ENCODE results near the gene CLCA4. TPM values are rescaled to one million over a fixed set of nuclear protein-coding genes. Genes with fewer than 3 reads are reported as not detected.

Gene CLCA4
- total and polyA plus RNA-seq, 9 of the 15 experiments (the other 6 are each of a cell fraction or from before 2014, with no cell fraction given): not detected

- TF ChIP-seq, protein P1, sequence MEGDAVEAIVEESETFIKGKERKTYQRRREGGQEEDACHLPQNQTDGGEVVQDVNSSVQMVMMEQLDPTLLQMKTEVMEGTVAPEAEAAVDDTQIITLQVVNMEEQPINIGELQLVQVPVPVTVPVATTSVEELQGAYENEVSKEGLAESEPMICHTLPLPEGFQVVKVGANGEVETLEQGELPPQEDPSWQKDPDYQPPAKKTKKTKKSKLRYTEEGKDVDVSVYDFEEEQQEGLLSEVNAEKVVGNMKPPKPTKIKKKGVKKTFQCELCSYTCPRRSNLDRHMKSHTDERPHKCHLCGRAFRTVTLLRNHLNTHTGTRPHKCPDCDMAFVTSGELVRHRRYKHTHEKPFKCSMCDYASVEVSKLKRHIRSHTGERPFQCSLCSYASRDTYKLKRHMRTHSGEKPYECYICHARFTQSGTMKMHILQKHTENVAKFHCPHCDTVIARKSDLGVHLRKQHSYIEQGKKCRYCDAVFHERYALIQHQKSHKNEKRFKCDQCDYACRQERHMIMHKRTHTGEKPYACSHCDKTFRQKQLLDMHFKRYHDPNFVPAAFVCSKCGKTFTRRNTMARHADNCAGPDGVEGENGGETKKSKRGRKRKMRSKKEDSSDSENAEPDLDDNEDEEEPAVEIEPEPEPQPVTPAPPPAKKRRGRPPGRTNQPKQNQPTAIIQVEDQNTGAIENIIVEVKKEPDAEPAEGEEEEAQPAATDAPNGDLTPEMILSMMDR (IDR thresholded peaks at IDR 0.05 in 2 of 3, conservative IDR thresholded peaks at IDR 0.05 in 1 of 3; ENCODE audit: insufficient read depth in 2 of 3, low read depth in 1 of 3, low read length in 3 of 3): peak; percentile 50 to 97 (median 79)
- TF ChIP-seq, protein P2, sequence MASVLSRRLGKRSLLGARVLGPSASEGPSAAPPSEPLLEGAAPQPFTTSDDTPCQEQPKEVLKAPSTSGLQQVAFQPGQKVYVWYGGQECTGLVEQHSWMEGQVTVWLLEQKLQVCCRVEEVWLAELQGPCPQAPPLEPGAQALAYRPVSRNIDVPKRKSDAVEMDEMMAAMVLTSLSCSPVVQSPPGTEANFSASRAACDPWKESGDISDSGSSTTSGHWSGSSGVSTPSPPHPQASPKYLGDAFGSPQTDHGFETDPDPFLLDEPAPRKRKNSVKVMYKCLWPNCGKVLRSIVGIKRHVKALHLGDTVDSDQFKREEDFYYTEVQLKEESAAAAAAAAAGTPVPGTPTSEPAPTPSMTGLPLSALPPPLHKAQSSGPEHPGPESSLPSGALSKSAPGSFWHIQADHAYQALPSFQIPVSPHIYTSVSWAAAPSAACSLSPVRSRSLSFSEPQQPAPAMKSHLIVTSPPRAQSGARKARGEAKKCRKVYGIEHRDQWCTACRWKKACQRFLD (CRISPR knock-in tag; IDR thresholded peaks at IDR 0.05): no peak
- TF ChIP-seq, protein P3, sequence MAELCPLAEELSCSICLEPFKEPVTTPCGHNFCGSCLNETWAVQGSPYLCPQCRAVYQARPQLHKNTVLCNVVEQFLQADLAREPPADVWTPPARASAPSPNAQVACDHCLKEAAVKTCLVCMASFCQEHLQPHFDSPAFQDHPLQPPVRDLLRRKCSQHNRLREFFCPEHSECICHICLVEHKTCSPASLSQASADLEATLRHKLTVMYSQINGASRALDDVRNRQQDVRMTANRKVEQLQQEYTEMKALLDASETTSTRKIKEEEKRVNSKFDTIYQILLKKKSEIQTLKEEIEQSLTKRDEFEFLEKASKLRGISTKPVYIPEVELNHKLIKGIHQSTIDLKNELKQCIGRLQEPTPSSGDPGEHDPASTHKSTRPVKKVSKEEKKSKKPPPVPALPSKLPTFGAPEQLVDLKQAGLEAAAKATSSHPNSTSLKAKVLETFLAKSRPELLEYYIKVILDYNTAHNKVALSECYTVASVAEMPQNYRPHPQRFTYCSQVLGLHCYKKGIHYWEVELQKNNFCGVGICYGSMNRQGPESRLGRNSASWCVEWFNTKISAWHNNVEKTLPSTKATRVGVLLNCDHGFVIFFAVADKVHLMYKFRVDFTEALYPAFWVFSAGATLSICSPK (IDR thresholded peaks at IDR 0.05; ENCODE audit: borderline replicate concordance): no peak
These were observed 31.3 kb upstream of the CLCA4 start (continued) for GRCh38 chr1:86515597-86515996.

GRCh38 chr1:86516335-86516734, 30.5 kb upstream of the CLCA4 start:
- in situ Hi-C loops (cut with MboI): no loop called here
- no peak for FAIRE-seq
- no peak for TF ChIP-seq NELFE (IDR thresholded peaks at IDR 0.05; ENCODE audit: insufficient read depth, insufficient read length)
- no peak for TF ChIP-seq CREB5 (CRISPR knock-in tag; IDR thresholded peaks at IDR 0.05)
- no peak for TF ChIP-seq SMAD2 (IDR thresholded peaks at IDR 0.05; ENCODE audit: low read depth, low read length)
- no peak for TF ChIP-seq TCF7L2 (IDR thresholded peaks at IDR 0.05; ENCODE audit: low read depth, low read length)
- TF ChIP-seq, protein P2 (CRISPR knock-in tag; IDR thresholded peaks at IDR 0.05): no peak
- no peak for TF ChIP-seq PCBP1 (IDR thresholded peaks at IDR 0.05; ENCODE audit: low read depth, low read length, poor library complexity, severe bottlenecking)
- no peak for TF ChIP-seq CCAR2 (IDR thresholded peaks at IDR 0.05; ENCODE audit: low read depth, low read length)

More at GRCh38 chr1:86516335-86516734, 30.5 kb upstream of the CLCA4 start:
- Histone ChIP-seq H3K4me1 (replicated peaks in 1 of 2; ENCODE audit: control insufficient read depth in 2 of 2, insufficient read depth in 2 of 2, low read length in 2 of 2) (no peaks in the 10 kb centered on the region), H4K20me1 (replicated peaks; ENCODE audit: control insufficient read depth, insufficient read depth, low read length) (no peaks in the 10 kb centered on the region), H3K79me2 (ENCODE audit: control insufficient read depth, insufficient read depth, low read length) (no peaks in the 10 kb centered on the region), H3K9me3 (replicated peaks; ENCODE audit: control insufficient read depth, insufficient read depth, low read depth, low read length) (no peaks in the 10 kb centered on the region), H3K9me1 (ENCODE audit: control insufficient read depth, insufficient read depth, low read length) (no peaks in the 10 kb centered on the region), H3K9ac (ENCODE audit: insufficient read depth in 1 of 2, low read depth in 2 of 2, low read length in 2 of 2) (no peak overlapping the region), H3K4me2 (ENCODE audit: insufficient read depth, low read length) (no peak overlapping the region), H3K4me3 (no peak overlapping the region), H3K27me3 (ENCODE audit: control insufficient read depth in 2 of 2, insufficient read depth in 2 of 2, low read length in 2 of 2) (no peaks in the 10 kb centered on the region), H3K27ac (ENCODE audit: extremely low read depth, low read depth, low read length) (no peak overlapping the region), H2AFZ (ENCODE audit: low read depth, low read length) (no peak overlapping the region), H3K36me3 (ENCODE audit: control insufficient read depth, insufficient read depth, low read length) (no peaks in the 10 kb centered on the region)
- no TSS peak for BruUV-seq (replicated peaks)
- WGBS (ENCODE audit: insufficient coverage, low coverage, missing lambda C conversion rate): 0% methylated on average over 1 of the region's 1 CpG
- intact Hi-C loops (cut with micrococcal nuclease): no loop called here
- ChIA-PET POLR2A (no interaction called here), CTCF (ENCODE audit: low intra/inter-chr PET ratio) (interaction anchor here (1.1 kb wide), 1 partner anchor 17 kb away, joined by 3 read pairs; no protein-coding TSS in a partner anchor)
- no peak for ATAC-seq
- DNase-seq (ENCODE audit: extremely low read depth in 1 of 4, low spot score in 3 of 4): no peak

Data from K562 (cell line).